Activated effector memory CD4-positive, alpha-beta T cell treated with anti-CD3 and anti-CD28 coated beads, Interleukin-2, amount 50 U/mL, for 16 hours (primary cell): ENCODE results near the gene RGS6.

ENCODE experiments used
- DNase-seq: peaks from one replicate; pipeline ENCODE4 v3.0.0-alpha.2; 2020

Gene RGS6

GRCh38 chr14:71947947-71948500, 15.8 kb downstream of the RGS6 start:
- no peak for DNase-seq

- DNase-seq: no peak
Observed at GRCh38 chr14:71952381-71953363, 20.4 kb downstream of the RGS6 start.

DNA sequence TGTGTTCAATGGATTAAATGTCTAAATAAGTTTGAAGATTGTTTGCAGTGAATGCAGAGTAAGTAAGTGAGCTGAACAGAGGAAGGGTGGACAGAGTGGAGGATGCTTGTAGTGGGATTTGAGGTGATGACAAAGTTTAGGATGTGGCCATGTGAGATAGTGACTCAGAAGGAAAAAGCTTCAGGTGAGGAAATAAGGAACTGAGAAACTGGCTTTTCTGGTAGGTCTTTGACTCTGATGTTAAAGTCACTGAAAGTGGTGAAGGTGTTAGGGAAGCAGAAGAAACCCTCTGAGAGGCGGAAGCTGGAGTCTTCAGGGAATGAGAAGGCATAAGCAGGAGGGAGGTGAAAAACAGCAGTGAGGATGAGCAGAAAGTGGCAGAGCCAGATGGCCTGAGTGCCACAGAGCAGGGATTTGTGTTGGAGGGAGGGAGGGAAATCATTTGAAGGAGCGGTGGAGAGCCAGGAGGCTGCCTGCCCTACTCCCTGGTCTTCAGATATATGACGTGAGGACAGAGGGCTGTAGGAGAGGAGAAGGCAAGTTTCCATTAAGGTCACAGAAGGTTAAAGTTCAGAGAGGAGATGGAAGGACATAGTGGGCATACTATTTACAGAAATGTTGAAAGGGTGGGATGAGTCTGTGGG, 24.8 kb downstream of the RGS6 start:
- DNase-seq: no peak

- no peak for DNase-seq
Observed at GRCh38 chr14:71959055-71959454, 26.8 kb downstream of the RGS6 start.

GRCh38 chr14:71960494-71961353, 28.5 kb downstream of the RGS6 start:
- no peak for DNase-seq

- DNase-seq: no peak
Observed at GRCh38 chr14:71961972-71962371, 29.7 kb downstream of the RGS6 start.

DNA sequence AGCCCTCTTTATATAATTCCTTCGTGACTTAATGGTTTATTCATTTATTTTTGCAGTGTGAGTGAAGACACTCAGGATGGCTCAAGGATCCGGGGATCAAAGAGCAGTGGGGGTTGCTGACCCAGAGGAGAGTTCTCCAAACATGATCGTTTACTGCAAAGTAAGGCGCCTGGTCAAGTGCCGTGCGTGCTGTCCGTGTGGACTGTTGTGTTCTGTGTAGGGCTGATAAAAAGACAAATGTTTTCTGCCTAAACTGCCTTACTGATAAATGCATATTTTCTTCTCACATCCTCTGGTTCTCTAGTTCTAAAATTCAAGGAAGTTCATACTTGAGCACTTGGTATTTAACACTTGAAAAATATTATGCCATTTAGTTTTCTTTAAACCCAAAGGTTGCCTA, 32.5 kb downstream of the RGS6 start:
- no peak for DNase-seq

DNA sequence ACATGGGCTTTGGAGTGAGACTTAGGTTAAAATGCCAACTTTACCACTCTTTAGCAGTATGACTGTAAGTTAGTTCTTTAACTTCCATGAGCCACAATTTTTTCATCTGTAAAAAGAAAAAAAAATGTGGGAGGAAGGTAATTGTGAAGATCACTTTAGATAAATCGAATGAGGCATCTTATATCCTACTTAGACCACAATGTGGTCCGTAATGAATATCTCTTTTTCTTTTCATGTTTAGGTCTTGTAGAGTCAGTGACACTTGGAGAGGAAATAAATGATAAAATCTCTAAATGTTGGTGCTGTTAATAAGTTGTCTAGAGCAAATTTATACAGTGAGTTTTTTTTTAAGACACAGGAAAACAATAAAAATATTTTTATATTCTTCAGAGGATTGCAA, 34.3 kb downstream of the RGS6 start:
- DNase-seq: no peak

DNA sequence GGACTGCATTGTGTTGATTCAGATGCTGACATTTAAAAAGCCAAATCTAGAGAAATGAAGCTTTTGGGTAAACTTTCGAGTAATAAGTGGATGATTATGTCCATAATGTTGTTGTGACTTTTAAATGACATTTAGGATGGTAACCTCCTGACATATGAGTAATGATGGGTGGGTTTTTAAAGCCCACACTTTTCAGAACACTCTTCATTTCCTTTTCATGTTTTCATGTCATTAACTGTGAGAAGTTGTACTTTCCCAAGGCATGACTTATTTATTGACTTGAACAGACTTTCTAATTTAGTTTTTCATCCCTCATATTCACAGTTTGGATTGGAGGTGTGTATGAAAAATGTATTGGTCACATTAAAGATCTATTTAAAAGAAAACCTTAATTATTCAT, 35.5 kb downstream of the RGS6 start:
- DNase-seq: no peak

GRCh38 chr14:71970272-71970671, 38.0 kb downstream of the RGS6 start:
- no peak for DNase-seq

DNA sequence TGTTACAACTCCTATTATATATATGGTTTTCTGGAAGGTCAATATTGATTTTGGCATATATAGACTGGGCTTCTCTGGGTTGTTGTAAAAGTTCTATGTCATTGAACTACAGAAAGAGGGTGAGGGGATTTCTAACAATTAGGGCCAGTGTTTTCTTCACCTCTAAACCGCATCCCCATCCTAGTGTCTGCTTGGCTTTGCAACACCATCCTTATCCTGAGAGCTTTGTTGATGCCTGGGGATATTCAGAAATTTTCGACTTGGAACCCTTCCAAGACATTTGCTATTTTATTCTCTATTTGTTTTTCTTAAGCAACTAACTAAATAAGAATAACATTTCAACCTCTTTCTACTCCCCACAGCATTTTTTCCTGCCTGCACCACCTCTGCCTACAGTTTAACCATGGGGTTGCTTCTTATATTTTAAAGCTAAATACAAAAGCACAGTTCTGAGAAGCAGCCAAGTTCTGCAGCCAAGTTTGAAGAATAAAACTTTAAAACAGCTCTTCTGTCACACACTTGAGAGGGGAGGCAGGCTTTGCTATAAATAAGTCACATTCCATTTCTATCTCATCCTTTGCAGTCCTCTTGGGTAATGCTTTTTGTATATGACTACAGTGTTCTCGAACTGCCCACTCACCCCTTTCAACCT, 53.4 kb downstream of the RGS6 start:
- no peak for DNase-seq

GRCh38 chr14:71988476-71988875, 56.2 kb downstream of the RGS6 start:
- no peak for DNase-seq

DNA sequence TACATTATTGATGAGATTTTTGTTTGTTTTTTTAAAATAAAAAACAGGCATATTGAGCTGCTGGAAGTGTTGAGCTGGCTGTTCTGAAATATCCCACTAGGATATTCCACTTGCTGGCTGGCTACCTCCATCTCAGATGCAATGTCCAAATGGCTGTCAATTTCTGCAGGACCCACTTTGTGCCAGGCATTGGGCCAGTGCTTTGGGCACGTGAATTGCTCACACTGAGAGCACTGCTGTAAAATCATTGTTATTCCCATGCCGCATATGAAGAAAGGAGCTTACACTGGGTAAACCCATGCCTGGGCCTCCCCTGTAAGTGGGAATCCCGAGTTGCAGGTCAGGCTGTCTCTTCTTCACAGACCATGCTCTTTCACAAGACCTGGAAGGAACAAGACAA, 56.7 kb downstream of the RGS6 start:
- no peak for DNase-seq

- no peak for DNase-seq
Observed at GRCh38 chr14:71994416-71994815, 62.2 kb downstream of the RGS6 start.

GRCh38 chr14:71995741-71996140, 63.5 kb downstream of the RGS6 start:
- no peak for DNase-seq

DNA sequence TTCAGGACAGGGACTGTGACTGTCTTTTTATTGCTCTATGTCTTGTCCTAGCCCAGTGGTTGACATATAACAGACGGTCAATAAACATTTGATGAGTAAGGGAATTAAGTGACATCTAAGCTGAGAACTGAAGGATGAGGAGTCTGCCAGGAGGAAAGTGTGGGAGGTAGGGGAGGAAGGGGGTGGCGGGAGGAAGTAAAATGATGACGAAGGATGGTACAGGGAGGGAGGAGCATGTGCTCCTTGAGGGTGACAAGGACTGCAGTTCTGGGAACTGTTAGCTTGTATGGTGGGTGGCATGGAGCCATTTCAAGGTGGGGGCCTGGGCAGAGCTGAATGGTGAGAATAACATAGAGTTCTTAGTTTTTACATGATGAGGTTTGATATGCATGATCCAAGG, 64.4 kb downstream of the RGS6 start:
- DNase-seq: no peak

- no peak for DNase-seq
Observed at GRCh38 chr14:72000907-72001306, 68.7 kb downstream of the RGS6 start.

- no peak for DNase-seq
Observed at GRCh38 chr14:72002731-72003130, 70.5 kb downstream of the RGS6 start.

GRCh38 chr14:72008666-72009065, 76.4 kb downstream of the RGS6 start:
- no peak for DNase-seq

DNA sequence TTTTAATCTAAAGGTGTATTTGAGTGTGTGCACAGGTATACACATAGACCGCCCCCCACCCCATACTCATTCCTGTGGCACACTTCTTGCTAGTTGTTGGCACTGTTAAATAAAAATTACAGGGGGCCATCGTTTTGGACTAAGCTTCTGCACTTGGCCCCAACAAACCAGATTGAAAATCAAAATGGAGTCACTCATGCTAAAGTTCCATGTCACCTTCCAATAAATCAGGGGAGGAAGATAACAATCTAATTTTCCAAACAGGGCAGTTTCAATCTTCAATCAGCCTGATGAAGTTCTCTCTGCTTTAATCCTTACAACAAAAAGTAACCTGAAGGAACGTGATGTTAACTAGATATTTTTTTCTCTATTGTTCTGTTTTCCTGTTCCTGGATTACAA, 78.2 kb downstream of the RGS6 start:
- DNase-seq: no peak

DNA sequence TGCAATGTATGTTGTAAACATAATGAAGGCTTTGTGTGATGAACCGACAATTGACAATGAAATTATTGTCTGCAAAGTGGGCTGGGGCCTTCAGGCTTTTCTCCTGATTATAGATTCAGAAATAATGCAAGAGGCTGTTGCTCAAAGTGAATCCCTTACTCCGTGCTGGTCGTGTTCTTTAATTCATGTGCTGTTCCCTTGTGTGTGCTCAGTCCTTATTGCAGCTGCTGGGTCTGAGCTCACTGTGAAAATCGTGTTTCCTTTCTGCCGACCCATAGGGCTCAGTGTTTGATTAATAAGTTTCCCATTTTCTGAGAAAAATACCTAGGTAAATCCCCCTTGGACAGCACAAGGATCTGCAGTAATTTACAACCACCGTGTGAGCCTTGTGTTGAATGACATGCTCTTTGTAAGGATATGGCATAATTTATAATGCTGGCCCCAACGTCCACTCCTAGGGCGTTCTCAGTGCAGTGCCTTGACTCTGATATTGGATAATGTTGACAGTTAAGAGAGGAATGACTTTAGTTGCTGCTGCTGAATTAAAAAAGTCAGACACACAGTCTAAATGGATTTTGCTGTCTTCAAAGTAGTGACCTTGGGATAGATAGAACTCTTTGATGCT, 81.6 kb downstream of the RGS6 start:
- no peak for DNase-seq

GRCh38 chr14:72014486-72014885, 82.3 kb downstream of the RGS6 start:
- no peak for DNase-seq
